ENCODE measurements around the gene TAS2R60. TPM values are rescaled to one million over a fixed set of nuclear protein-coding genes. Genes with fewer than 3 reads are reported as not detected.

TAS2R60 gene
- polyA plus RNA-seq, 1 donor from 2014 or later: not detected

- Histone ChIP-seq H3K9me3 (ENCODE audit: low read length) (no peaks in the 10 kb centered on the region), H3K9me2 (ENCODE audit: insufficient read depth, low read length) (no peaks in the 10 kb centered on the region), H2AFZ (ENCODE audit: low read depth, low read length) (no peak within 1 kb of the TSS), H3F3A (ENCODE audit: insufficient read depth, low read length, poor library complexity, severe bottlenecking) (no peaks in the 10 kb centered on the region), H3K27ac (ENCODE audit: low read length) (no peak within 1 kb of the TSS), H3K9ac (ENCODE audit: low read length) (no peak within 1 kb of the TSS), H3K4me3 (ENCODE audit: low read length) (no peak within 1 kb of the TSS), H4K20me1 (ENCODE audit: insufficient read depth) (no peaks in the 10 kb centered on the region), H3K79me2 (replicated peaks; ENCODE audit: insufficient read depth, low read length) (no peaks in the 10 kb centered on the region), H3K36me3 (ENCODE audit: insufficient read depth, low read length) (no peaks in the 10 kb centered on the region), H3K27me3 (ENCODE audit: insufficient read depth, low read depth, low read length) (no peaks in the 10 kb centered on the region), H3K4me2 (ENCODE audit: low read length) (no peak within 1 kb of the TSS)
- no peak for TF ChIP-seq EZH2 (IDR thresholded peaks at IDR 0.05; ENCODE audit: borderline replicate concordance, insufficient read depth, low read length, poor library complexity, severe bottlenecking)
- no peak for TF ChIP-seq MXI1 (conservative IDR thresholded peaks at IDR 0.05; ENCODE audit: poor library complexity, severe bottlenecking)
- no peak for TF ChIP-seq SMC3 (conservative IDR thresholded peaks at IDR 0.05; ENCODE audit: poor library complexity)
- TF ChIP-seq RAD21 (conservative IDR thresholded peaks at IDR 0.05): no peak
- TF ChIP-seq EP300 (conservative IDR thresholded peaks at IDR 0.05; ENCODE audit: poor library complexity, severe bottlenecking): no peak
- TF ChIP-seq TAF1 (IDR thresholded peaks at IDR 0.05; ENCODE audit: low read depth): no peak
- no peak for TF ChIP-seq REST (IDR thresholded peaks at IDR 0.05; ENCODE audit: borderline replicate concordance)
- no peak for TF ChIP-seq POLR2AphosphoS5 (IDR thresholded peaks at IDR 0.05)
- TF ChIP-seq CTCF (IDR thresholded peaks at IDR 0.05; ENCODE audit: poor library complexity, severe bottlenecking): no peak
These were observed 34.4 kb downstream of the TAS2R60 start, which contains the start of gene TAS2R41 for GRCh38 chr7:143477501-143478150. Gene TAS2R41 (plus strand): TSS chr7:143477873. CDS start chr7:143477873, 0 bp downstream.

GRCh38 chr7:143479055-143479766 is 36.0 kb downstream of the TAS2R60 start:
- Histone ChIP-seq H3K9me3 (ENCODE audit: low read length) (no peaks in the 10 kb centered on the region), H3K4me2 (ENCODE audit: low read length) (no peak overlapping the region), H2AFZ (ENCODE audit: low read depth, low read length) (no peak overlapping the region), H3K27me3 (ENCODE audit: insufficient read depth, low read depth, low read length) (no peaks in the 10 kb centered on the region), H3K27ac (ENCODE audit: low read length) (no peak overlapping the region), H3K9me2 (ENCODE audit: insufficient read depth, low read length) (no peaks in the 10 kb centered on the region), H3K36me3 (ENCODE audit: insufficient read depth, low read length) (no peaks in the 10 kb centered on the region), H3F3A (ENCODE audit: insufficient read depth, low read length, poor library complexity, severe bottlenecking) (no peaks in the 10 kb centered on the region), H3K79me2 (replicated peaks; ENCODE audit: insufficient read depth, low read length) (no peaks in the 10 kb centered on the region), H3K9ac (ENCODE audit: low read length) (no peak overlapping the region), H4K20me1 (ENCODE audit: insufficient read depth) (no peaks in the 10 kb centered on the region), H3K4me3 (ENCODE audit: low read length) (no peak overlapping the region)
- TF ChIP-seq EZH2 (IDR thresholded peaks at IDR 0.05; ENCODE audit: borderline replicate concordance, insufficient read depth, low read length, poor library complexity, severe bottlenecking) (no peak), MXI1 (conservative IDR thresholded peaks at IDR 0.05; ENCODE audit: poor library complexity, severe bottlenecking) (no peak), SMC3 (conservative IDR thresholded peaks at IDR 0.05; ENCODE audit: poor library complexity) (no peak), RAD21 (conservative IDR thresholded peaks at IDR 0.05) (no peak), REST (IDR thresholded peaks at IDR 0.05; ENCODE audit: borderline replicate concordance) (no peak), POLR2AphosphoS5 (IDR thresholded peaks at IDR 0.05) (no peak), EP300 (conservative IDR thresholded peaks at IDR 0.05; ENCODE audit: poor library complexity, severe bottlenecking) (no peak)
